Subcutaneous adipose tissue (tissue), 4 donors: ENCODE data around the gene RNF217. TPM values are rescaled to one million over a fixed set of nuclear protein-coding genes. Genes with fewer than 3 reads are reported as not detected.

ENCODE experiments used
- CTCF ChIP-seq: fragments of 450-650 bp; IDR thresholded peaks from one replicate; pipeline ENCODE4 v1.5.1; 2016; ENCODE audit warnings: low read depth, mild to moderate bottlenecking, control low read depth, antibody characterized with exemption, moderate library complexity
- total RNA-seq, 4 donors: library from RNA; depleted of rRNA; stranded (reverse); fragments of >200 nt; gene quantifications; one replicate each; pipeline ENCODE4 v1.1.0, GENCODE V29; 2016

Gene RNF217
- total RNA-seq, 4 donors from 2014 or later, result 41.8 to 69.5 (median 47.2) TPM

GRCh38 chr6:124963831-124964763 is 1.9 kb downstream of the RNF217 start:
- no peak for TF ChIP-seq CTCF

- no peak for TF ChIP-seq CTCF
Observed at GRCh38 chr6:124964764-124965105, 2.5 kb downstream of the RNF217 start.

- TF ChIP-seq CTCF, result no peak
Observed at GRCh38 chr6:124967444-124967843, 5.2 kb downstream of the RNF217 start.

- no peak for TF ChIP-seq CTCF
Observed at GRCh38 chr6:124968401-124968800, 6.2 kb downstream of the RNF217 start.

- no peak for TF ChIP-seq CTCF
Observed at GRCh38 chr6:124970243-124970642, 8.0 kb downstream of the RNF217 start.

- TF ChIP-seq CTCF, result no peak
Observed at GRCh38 chr6:124970763-124971162, 8.5 kb downstream of the RNF217 start.

GRCh38 chr6:124973780-124974179 is 11.5 kb downstream of the RNF217 start:
- no peak for TF ChIP-seq CTCF
